Sciatic nerve (tissue), 2 donors: ENCODE data around the gene ASGR2. TPM values are rescaled to one million over a fixed set of nuclear protein-coding genes. Genes with fewer than 3 reads are reported as not detected.
"Not testable (repeated sequence)": the region's sequence is repeated elsewhere in the genome, so short reads cannot be mapped to it uniquely, and the experiment has no call there.

ENCODE experiments used
- ATAC-seq: fragments of 200-7000 bp; cut with Tn5 transposase; one replicate; pipeline ENCODE4 v1.9.1; 2020; ENCODE audit warnings: mild to moderate bottlenecking, moderate library complexity
- DNase-seq: peaks from one replicate; pipeline ENCODE4 v3.0.0-alpha.2; 2020; ENCODE audit warnings: low spot score
- intact Hi-C: fragments of 100-400 bp; cut with DNase I; formaldehyde crosslinking; loops from one replicate; pipeline ENCODE4 v1.14.2; 2022
- total RNA-seq: library from RNA; stranded (reverse); fragmentation: NEBNext Ultra II Directional; extraction: Animal tissue kit (Norgen Biotek cat#: 25700); gene quantifications from one replicate; pipeline ENCODE4 v1.2.1, GENCODE V29; 2021
- donor health status: DM: no; HTN: no; CAD: no.
- donor health status: DM: no; HTN: no; CAD: no.

ASGR2 gene
- total RNA-seq, 1 donor from 2014 or later, result 1.1 TPM

- ATAC-seq, result no peak
- intact Hi-C loops, result no loop called here
- DNase-seq, result no peak
Measured at GRCh38 chr17:7108560-7108925, 6.1 kb downstream of the ASGR2 start.

- ATAC-seq (no peak), DNase-seq (no peak)
- intact Hi-C loops, result no loop called here
Measured at GRCh38 chr17:7107795-7108559, 6.6 kb downstream of the ASGR2 start.

- intact Hi-C loops, result no loop called here
- DNase-seq (no peak), ATAC-seq (no peak)
Measured at GRCh38 chr17:7107012-7107754, 7.4 kb downstream of the ASGR2 start.

GRCh38 chr17:7102421-7102820 lies 12.2 kb downstream of the ASGR2 start:
- DNase-seq, result no peak
- intact Hi-C loops, result no loop called here
- ATAC-seq, result no peak

- intact Hi-C loops, result no loop called here
- no peak for ATAC-seq
- no peak for DNase-seq
Measured at GRCh38 chr17:7101531-7101930, 13.1 kb downstream of the ASGR2 start.

GRCh38 chr17:7100641-7101379 lies 13.8 kb downstream of the ASGR2 start:
- DNase-seq, ATAC-seq, intact Hi-C loops: not testable (repeated sequence)

GRCh38 chr17:7098802-7099459 lies 15.7 kb downstream of the ASGR2 start:
- intact Hi-C loops, result no loop called here
- no peak for ATAC-seq
- no peak for DNase-seq

- no peak for DNase-seq
- intact Hi-C loops, result no loop called here
- no peak for ATAC-seq
Measured at GRCh38 chr17:7097940-7098339, 16.7 kb downstream of the ASGR2 start.

GRCh38 chr17:7095625-7096024 lies 19.0 kb downstream of the ASGR2 start:
- intact Hi-C loops, result no loop called here
- no peak for DNase-seq
- peak; percentile 36 for ATAC-seq

GRCh38 chr17:7094652-7095019 lies 20.0 kb downstream of the ASGR2 start:
- DNase-seq (no peak), ATAC-seq (peak; percentile 17)
- intact Hi-C loops, result no loop called here

- ATAC-seq, intact Hi-C loops, DNase-seq: not testable (repeated sequence)
Measured at GRCh38 chr17:7091311-7092005, 23.2 kb downstream of the ASGR2 start.

GRCh38 chr17:7089570-7089969 lies 25.1 kb downstream of the ASGR2 start:
- ATAC-seq, DNase-seq, intact Hi-C loops: not testable (repeated sequence)

- intact Hi-C loops, ATAC-seq, DNase-seq: not testable (repeated sequence)
Measured at GRCh38 chr17:7088442-7088841, 26.2 kb downstream of the ASGR2 start.

- intact Hi-C loops, result no loop called here
- DNase-seq, result no peak
- ATAC-seq, result no peak
Measured at GRCh38 chr17:7084088-7084487, 30.5 kb downstream of the ASGR2 start.

GRCh38 chr17:7083592-7083991 lies 31.0 kb downstream of the ASGR2 start:
- ATAC-seq (no peak), DNase-seq (no peak)
- intact Hi-C loops, result no loop called here

- DNase-seq, result no peak
Measured at GRCh38 chr17:7081341-7082062, 33.1 kb downstream of the ASGR2 start.

GRCh38 chr17:7080456-7081041 lies 34.1 kb downstream of the ASGR2 start:
- DNase-seq, result peak; percentile 70
- intact Hi-C loops, result no loop called here
- ATAC-seq, result peak; percentile 95

More at GRCh38 chr17:7081341-7082062, 33.1 kb downstream of the ASGR2 start:
- no peak for ATAC-seq
- intact Hi-C loops, result no loop called here
